ENCODE measurements around the gene BCL2L1. TPM values are rescaled to one million over a fixed set of nuclear protein-coding genes. Genes with fewer than 3 reads are reported as not detected.
"Not testable (repeated sequence)": the region's sequence is repeated elsewhere in the genome, so short reads cannot be mapped to it uniquely, and the experiment has no call there.

Gene BCL2L1
- 10 to 100 TPM; 25.7 to 59.9 (median 37.6) TPM for polyA plus RNA-seq (ENCODE audit: insufficient read length in 10 of 10)
- long read RNA-seq, donor 1, transcript BCL2L1-201 (3 exons, 2,610 nt), result minor isoform, 5 of 18 reads
- long read RNA-seq, donor 1, transcript BCL2L1-203 (2 exons, 2,578 nt), result major isoform, 6 of 18 reads
- long read RNA-seq, donor 1, partial matches to known transcripts, result 0 of 18 reads
- long read RNA-seq, donor 1, other reads (novel, unspliced or antisense), result 6 of 18 reads
- long read RNA-seq, donor 2, partial matches to known transcripts, result 0 of 4 reads
- long read RNA-seq, donor 2, other reads (novel, unspliced or antisense), result 0 of 4 reads
- long read RNA-seq, donor 3, result 0 reads
- long read RNA-seq, donor 4, transcript BCL2L1-201 (3 exons, 2,610 nt), result major isoform, 5 of 11 reads
- long read RNA-seq, donor 4, transcript BCL2L1-203 (2 exons, 2,578 nt), result major isoform, 5 of 11 reads
- long read RNA-seq, donor 4, partial matches to known transcripts, result 0 of 11 reads
- long read RNA-seq, donor 4, other reads (novel, unspliced or antisense), result 0 of 11 reads
- long read RNA-seq, donor 5, transcript BCL2L1-201 (3 exons, 2,610 nt), result minor isoform, 5 of 26 reads
- long read RNA-seq, donor 5, transcript BCL2L1-203 (2 exons, 2,578 nt), result major isoform, 7 of 26 reads
- long read RNA-seq, donor 5, partial matches to known transcripts, result 0 of 26 reads
- long read RNA-seq, donor 5, other reads (novel, unspliced or antisense), result 10 of 26 reads
- long read RNA-seq, donor 6, partial matches to known transcripts, result 0 of 16 reads
- long read RNA-seq, donor 6, other reads (novel, unspliced or antisense), result 7 of 16 reads
- long read RNA-seq, donor 7, partial matches to known transcripts, result 0 of 4 reads
- long read RNA-seq, donor 7, other reads (novel, unspliced or antisense), result 0 of 4 reads
- long read RNA-seq, donor 8, transcript BCL2L1-201 (3 exons, 2,610 nt), result major isoform, 5 of 8 reads
- long read RNA-seq, donor 8, partial matches to known transcripts, result 0 of 8 reads
- long read RNA-seq, donor 8, other reads (novel, unspliced or antisense), result 0 of 8 reads
- long read RNA-seq, donor 9, transcript BCL2L1-203 (2 exons, 2,578 nt), result major isoform, 5 of 9 reads
- long read RNA-seq, donor 9, partial matches to known transcripts, result 0 of 9 reads
- long read RNA-seq, donor 9, other reads (novel, unspliced or antisense), result 0 of 9 reads

DNA sequence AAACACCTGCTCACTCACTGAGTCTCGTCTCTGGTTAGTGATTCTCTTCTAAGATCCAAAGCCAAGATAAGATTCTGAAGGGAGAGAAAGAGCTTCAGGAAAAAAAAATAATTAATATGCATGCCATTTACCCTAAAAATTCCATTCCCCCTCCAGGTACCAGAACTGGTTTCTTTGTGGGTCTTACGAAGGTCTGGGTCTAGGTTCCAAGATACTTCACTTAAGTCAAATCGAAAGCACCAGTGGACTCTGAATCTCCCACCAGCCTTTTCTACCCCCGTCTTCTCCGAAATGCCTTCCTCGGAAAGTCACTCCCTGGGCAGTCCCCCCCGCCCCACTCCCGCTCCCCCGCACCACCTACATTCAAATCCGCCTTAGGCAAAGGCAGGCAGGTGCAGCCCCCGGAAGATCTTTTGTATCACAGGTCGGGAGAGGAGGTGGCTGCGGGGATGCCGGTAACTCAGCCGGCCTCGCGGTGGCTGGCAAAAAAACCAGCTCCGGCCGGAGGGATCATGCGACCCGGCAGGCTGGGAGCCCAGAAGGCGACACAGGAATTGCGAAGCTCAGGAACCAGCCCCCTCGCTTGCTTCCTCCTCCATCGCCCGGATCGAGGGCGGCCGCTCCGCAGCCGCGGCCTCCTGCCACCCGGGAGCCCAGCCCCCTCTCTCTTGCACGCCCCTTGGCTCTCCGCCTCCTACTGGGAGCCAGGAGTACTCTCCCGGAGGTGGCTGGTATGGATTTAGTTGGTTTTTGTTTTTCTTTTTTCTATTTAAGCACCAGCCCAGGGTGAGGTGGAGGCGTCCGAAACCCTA is at the start of gene BCL2L1:
TSS of gene BCL2L1 (minus strand) at position 612 of the 812 bp plus-strand sequence. CDS start 650 bp downstream, outside the sequence.
- DNase-seq, result peak; percentile 78 to 93 (median 88)

DNA sequence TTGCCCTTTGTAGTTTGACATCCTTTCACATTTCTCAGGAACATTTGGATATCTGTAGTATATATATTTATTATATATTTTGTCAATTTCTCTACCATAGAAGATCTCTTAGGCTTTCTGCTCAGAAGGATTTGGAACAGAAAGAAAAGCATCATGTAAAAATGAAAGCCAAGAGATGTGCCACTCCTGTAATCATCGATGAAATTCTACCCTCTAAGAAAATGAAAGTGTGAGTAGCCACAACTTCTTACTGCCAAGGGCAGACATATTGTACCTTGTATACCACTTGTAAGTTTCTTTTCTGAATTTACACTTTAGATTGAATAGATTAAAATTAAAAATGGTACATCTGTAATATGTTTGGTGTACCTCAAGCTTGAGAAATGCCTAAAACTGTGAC is 47.6 kb upstream of the BCL2L1 start:
- DNase-seq, result no peak

- no peak for DNase-seq
Observed at GRCh38 chr20:31769681-31770080, 47.0 kb upstream of the BCL2L1 start.

DNA sequence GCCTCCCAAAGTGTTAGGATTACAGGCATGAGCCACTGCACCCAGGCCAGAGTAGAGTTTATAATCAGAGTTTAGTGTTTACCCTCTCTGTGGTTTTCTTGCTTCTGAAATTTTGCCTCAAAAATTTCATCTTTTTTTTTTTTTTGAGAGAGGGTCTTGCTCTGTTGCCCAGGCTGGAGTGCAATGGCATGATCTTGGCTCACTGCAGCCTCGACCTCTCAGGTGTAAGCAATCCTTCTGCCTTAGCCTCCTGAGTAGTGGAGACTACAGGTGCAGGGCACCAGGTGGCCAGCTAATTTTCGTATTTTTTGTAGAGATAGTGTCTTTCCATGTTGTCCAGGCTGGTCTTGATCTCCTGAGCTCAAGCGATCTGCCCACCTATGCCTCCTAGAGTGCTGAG is 45.1 kb upstream of the BCL2L1 start:
- no peak for DNase-seq

DNA sequence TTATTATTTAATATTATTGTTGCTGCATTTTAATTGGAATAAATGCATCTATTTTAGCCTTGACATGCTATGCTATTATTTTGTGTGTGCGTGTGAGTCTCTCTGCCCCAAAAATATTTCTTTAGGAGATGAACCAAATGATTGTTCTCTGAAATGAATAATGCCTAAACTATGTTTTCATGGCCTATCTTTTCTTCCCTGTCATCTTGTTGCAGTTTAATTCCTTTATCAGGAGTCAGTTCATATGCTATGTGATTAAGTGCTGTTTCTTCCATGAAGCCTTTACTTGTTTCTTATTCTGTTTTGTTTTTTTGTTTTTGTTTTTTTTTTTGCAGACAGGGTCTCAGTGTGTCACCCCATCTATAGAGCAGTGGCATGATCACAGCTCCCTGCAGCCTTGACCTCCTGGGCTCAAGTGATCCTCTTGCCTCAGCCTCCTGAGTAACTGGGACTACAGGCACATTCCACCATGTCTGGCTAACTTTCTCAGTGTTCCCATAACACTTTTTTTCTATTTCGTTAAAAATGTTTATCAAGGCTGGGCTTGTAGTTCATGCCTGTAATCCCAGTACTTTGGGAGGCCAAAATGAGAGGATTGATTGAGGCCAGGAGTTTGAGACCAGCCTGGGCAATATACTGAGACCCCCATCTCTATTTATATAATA is 42.1 kb upstream of the BCL2L1 start:
- no peak for DNase-seq

GRCh38 chr20:31760519-31761240 is 38.0 kb upstream of the BCL2L1 start:
- DNase-seq, result no peak

- no peak for DNase-seq
Observed at GRCh38 chr20:31759836-31760518, 37.3 kb upstream of the BCL2L1 start.

GRCh38 chr20:31758991-31759390 is 36.3 kb upstream of the BCL2L1 start:
- no peak for DNase-seq

DNA sequence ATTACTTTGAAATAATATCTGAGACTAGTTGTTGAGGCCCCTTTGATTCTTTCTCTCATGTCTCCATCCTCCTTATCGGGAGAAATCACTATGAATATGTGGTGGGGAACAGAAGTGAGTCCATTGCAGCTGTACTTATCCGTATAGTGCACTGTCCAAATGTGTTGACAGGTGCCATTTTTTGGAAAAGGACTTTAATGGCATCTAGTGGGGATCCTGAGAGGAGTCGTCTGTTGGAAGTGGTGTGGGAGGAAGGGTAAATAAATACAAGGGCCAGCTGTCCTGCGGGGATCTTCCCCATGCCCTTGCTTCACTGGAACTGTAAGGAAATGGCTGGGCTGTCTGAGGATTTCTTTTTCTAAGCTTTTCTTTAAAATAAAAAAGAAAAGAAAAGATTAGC is 35.9 kb upstream of the BCL2L1 start:
- DNase-seq, result no peak

GRCh38 chr20:31757254-31757653 is 34.6 kb upstream of the BCL2L1 start:
- DNase-seq, result no peak

DNA sequence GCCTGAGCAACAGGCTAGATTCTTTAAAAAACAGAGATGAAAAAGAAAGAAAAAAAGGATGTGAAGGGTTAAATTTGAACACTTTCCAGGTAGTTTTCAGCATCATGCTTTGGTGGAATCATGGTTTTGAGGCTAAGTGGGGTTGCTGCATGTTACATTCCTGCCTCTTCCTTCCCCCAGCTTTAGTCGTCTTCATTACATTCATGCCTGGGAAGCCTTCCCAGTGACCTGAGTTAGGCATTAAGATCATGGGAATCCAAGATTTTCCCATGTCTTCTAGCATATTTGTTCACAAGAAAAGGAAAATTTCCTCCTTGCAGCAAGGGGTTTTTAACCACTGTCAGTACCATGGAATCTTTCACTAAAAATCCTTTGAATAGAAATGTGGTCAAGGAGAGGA is 28.5 kb upstream of the BCL2L1 start:
- DNase-seq, result peak; percentile 48 to 82 (median 66)

- no peak for DNase-seq
Observed at GRCh38 chr20:31749223-31749622, 26.6 kb upstream of the BCL2L1 start.

GRCh38 chr20:31747640-31748039 is 25.0 kb upstream of the BCL2L1 start:
- peak; percentile 72 to 76 (median 75) for DNase-seq

DNA sequence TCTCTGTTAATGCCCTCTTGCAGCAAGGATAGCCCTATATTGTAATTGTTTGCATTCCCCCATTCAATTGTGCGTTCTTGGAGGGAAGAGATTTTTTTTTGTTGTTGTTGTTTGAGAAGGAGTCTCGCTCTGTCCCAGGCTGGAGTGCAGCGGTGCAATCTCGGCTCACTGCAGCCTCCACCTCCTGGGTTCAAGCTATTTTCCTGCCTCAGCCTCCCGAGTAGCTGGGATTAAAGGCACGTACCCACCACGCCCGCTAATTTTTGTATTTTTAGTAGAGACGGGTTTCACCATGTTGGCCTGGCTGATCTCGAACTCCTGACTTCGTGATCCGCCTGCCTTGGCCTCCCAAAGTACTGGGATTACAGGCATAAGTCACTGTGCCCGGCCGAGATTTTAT is 24.4 kb upstream of the BCL2L1 start:
- not testable (repeated sequence) for DNase-seq

GRCh38 chr20:31746068-31746878 is 23.6 kb upstream of the BCL2L1 start:
- DNase-seq, result no peak

DNA sequence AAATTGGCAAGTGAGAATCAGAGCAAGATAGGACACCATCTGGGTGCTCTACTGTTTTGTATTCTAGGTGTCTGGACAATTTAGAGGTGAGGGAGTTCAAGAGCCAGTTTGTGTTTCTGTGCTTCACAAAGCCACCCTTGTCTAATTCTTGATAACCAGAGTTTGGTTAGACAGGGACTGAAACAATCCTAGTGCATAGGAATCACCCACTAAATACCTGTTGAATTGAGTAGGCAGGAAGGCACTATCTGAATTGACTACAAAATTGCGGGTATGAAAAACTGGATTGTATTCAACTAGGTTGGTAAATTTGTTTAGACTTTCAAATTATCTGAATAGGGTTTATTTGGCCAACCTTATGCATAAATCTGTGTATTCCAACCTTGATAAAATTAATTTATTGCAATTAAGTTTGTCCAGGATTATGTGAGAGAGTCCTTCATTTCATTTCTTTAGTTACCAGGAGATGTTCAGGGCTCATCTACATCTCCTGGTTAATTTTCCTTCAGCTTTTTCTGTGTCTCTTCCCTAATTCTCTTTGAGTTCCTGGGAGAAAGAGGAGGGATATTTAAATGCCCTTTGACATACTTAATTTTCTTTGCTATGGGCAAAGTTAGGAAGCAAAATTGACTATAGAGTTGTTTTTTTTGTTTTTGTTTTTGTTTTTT is 18.1 kb upstream of the BCL2L1 start:
- DNase-seq, result no peak

GRCh38 chr20:31740208-31740607 is 17.5 kb upstream of the BCL2L1 start:
- DNase-seq, result no peak

DNA sequence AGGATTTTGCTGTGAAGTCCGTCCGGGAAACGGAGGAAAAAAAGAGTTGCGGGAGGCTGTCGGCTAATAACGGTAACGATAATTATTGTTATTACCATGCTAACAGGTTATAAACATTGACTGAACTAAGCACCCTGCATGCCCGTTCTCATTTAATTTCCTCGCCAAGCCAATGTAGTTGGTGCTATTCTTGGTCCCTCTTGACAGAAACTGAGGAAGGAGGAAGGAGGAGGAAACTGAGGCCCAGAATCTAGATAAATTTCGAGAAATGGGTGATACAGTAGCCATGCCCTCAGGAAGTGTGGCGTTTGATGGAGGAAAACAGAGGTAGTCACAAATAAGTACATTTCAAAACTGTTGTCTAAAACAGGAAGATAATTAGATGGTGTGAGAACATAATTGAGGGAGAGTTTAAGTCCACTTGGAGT is 16.9 kb upstream of the BCL2L1 start:
- no peak for DNase-seq
